Fibroblast of upper back skin (primary cell): ENCODE data around the gene DUSP5.
"Not testable (repeated sequence)": the region's sequence is repeated elsewhere in the genome, so short reads cannot be mapped to it uniquely, and the experiment has no call there.

Experiments
- DNase-seq: peaks from one replicate; pipeline ENCODE4 v3.0.0-alpha.2; 2013

Gene DUSP5, protein sequence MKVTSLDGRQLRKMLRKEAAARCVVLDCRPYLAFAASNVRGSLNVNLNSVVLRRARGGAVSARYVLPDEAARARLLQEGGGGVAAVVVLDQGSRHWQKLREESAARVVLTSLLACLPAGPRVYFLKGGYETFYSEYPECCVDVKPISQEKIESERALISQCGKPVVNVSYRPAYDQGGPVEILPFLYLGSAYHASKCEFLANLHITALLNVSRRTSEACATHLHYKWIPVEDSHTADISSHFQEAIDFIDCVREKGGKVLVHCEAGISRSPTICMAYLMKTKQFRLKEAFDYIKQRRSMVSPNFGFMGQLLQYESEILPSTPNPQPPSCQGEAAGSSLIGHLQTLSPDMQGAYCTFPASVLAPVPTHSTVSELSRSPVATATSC

DNA sequence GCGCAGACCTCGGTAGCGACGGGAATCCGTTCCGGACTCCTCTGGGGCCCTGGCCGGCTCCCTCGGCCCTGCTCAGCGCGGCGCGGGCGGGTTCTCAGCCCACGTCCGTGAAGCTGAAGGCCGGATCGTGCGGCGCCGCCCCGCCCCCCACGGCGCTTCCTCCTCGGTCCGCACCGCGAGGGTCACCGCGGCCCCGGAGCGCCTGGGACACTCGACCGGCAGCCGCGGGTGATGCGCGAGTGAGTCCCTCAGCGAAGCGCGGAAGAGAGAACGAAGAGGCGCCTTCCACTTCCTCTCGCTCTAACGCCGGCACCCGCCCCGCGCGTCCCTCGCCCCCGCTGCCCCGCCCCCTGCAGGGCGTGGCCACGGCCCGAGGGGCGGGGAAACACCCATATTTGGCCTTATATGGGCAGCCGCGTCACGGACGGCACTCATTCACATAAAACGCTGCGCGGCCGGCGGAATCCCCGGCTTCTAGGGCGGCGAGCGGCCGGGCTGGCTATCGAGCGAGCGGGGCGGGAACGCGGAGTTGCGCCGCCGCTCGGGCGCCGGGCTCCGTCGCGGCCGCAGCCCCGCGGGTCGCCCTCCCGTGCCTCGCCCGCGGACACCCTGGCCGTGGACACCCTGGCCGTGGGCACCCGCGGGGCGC lies at the start of gene DUSP5:
Gene DUSP5 (plus strand): TSS at position 470 of the 649 bp plus-strand sequence. CDS start 215 bp downstream, outside the sequence.
- DNase-seq = peak; percentile 96

DNA sequence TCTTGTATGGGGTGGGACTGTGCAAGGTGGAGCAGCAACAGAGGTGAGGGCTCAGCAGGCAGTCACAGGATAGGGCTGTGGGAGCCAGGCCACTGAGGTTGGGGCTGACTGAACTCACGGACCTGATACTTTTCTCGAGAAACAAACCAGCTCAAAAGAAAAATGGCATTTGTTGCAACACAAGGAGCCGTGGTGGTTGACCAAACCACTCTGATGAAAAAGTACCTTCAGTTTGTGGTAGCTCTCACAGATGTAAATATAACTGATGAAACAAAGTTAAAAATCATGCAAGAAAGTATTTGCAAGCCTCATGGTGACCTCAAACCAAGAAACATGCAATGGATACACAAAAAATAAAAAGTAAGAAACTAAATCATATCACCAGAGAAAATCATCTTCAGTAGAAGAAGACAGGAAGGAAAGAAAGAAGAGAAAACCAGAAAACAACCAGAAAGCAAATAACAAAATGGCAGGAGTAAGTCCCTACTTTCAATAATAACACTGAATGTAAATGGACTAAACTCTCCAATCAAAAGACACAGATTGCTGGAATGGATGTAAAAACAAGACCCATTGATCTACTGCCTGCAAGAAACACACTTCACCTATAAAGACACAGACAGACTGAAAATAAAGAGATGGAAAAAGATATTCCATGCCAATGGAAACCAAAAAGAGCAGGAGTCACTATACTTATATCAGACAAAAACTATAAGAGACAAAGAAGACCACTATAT lies 48.9 kb upstream of the DUSP5 start:
- DNase-seq = no peak

DNA sequence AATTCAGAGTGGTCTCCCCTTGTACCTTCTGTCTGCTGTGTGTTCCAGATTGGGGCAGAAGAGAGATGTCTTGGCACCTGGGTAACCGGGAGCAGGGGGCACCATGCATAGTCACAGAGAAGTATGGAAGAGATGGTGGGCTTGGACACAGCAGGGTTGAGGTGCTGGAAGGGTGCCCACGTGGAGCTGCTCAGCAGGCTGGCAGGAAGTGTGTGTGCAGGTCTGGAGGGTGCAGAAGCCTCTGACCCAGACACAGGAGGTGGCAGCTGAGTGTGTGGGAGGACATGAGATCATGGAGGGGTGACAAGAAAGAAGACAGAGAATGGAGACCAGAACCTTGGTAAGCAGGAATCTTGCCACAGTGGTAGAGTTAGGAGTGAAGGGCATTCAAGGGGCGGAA lies 42.3 kb upstream of the DUSP5 start:
- DNase-seq = no peak

DNA sequence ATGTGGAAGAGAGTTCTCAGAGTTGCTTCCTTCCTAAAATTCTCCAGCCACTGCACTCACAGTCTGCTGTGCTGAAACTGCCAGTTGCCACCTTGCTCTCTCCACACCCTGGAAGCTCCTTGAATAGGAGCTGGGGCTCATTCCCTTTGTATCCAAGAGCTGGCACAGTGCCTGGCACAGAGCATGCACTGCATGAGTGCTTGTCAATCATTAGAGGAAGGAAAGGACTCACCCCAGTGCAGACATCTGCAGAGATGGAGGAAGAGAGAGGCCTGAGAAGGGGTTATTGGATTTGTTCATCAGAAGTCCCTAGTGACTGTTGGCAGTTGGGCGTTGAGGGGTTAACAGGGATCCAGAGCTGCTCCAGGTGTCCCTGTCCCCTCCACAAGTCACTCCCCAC lies 41.7 kb upstream of the DUSP5 start:
- no peak for DNase-seq

DNA sequence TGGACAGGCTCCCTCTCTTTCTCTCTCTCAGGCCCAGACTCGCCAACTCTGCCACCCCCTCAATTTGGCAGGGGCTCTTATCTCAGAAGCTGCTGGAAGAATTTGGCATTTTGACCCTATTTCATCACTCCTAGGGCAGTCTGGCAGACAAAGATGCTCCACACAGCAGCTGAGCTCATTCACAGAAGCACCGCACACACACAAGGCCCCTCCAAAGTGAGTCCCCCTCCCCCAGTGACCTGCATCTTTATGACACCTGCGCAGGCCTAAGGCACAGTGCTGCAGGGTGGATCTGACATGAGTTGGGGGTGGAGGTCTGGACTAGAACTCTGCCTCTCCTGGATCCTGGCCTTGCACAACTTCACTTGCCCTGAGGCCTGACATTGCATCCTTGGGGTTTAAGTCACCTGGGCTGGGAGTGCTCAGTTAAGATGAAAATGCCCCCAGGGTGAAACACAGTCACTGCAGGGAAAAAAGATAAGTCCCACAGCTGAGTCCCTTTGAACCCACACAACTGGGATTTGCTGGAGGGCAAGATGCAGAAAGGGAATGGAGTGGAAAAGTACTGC lies 41.1 kb upstream of the DUSP5 start:
- no peak for DNase-seq

DNA sequence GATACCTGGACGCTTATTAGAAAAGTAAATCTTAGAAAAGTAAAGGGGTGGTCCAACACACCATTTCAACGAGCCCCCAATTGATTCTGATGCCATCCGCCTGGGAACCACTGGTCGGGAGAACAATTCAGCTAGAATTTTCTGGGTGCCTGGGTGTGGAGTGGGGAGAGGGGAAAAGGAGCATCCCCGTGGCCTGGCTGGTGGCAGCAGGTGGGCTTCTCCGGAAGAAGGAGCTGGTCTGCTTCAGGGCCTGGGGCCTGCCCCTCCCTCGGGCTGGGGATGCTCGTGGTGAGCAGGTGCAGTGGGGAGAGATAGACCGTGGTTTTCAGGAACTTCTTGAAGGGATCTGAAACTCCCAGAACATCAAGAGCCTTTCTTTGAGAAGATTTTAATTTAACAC lies 39.9 kb upstream of the DUSP5 start:
- DNase-seq = no peak

DNA sequence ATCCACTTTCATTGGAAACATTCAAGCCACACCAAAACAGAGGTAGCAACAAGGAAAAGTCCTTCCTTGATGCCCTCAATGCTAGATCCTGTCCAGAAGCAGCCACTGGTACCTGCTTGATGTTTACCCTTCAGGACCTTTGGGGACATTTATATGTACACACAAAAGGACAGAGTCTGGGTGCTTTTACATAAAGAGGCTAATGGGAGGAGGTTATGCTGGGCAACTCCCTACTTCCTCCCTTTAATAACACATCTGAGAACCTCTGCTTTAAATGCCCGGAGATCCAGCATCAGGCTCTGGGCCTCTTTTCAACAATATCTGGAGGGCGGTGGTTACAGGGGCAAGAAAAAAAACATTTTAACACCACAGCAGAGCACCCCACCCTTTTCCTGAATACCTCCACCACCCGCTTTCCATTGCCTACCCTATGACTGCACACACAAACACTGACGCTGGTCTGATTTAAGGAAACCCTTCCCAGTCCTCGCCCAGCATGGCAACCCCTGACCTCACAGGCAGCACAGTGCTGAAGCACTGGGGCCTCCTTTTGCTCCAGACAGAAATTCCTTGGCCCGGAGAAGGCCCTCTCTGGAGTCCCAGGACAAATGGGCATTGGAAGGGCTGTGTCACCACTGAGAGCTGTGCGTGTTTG lies 39.3 kb upstream of the DUSP5 start:
- DNase-seq = no peak

DNA sequence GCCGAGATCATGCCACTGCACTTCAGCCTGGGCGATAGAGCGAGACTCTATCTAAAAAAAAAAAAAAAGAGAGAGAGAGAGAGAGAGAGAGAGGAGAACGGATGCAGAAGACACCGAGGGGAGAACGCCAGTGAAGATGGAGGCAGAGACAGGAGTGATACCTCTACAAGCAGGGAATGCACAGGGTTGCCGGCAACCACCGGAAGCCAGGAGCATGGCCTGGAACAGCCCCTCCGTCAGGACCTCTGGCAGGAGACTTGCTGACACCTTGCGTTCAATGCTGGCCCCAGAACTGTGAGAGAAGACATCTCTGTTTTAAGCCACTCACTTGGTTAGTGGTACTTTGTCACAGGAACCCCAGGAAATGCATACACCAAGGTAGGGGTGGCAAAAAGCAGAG lies 38.1 kb upstream of the DUSP5 start:
- DNase-seq = no peak

DNA sequence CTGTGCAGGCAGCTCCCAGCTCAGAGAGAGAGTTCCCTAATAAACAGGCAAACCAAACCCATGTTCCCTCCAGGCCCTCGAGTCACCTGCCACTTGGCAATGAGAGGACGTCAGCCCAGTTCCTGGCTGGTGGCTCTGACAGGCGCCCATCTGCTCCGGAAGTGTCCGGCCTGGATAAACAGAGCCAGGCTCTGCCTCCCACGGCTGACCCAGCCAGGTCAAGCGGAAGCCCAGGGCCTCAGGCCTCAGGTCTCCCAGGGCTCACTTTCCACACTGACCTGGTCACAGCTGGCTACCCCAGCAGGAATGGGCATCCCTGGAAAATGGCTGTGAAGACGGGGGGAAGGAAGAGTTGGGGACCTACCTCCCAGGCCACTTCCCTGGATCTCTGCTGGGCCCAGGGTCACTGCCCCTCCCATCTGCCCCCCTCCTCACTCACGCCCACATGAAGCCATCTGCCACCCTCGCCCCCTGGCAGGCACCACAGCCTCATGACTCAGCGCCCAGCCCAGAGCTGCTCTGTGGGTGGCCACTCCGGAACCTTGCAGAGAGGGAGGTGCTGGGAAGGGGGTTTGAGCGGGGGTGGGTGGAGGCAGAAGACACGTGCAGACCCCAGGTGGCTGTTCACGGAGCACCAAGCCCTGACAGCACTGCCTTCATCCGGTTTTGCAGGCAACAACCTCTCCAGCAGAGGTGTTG lies 37.4 kb upstream of the DUSP5 start:
- DNase-seq = no peak

DNA sequence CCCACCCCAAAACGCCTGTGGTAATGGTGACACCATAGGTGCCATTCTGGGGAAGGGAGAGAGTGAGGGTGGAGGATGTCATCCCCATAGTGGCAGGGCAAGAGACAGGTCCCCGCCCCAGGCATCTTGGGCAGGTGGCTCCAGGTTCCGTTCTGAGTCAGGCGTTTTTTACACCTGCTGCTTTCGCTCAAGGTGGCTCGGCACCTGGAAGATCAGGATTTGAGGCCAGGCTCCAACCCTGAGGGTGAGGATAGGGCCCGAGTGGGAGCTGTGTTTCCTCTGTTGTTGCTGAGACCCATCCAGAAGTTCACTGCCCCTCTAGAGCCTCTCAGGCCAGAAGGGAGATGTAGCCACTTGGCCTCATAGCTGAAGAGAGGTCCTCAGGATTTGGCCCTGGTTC lies 36.6 kb upstream of the DUSP5 start:
- no peak for DNase-seq

DNA sequence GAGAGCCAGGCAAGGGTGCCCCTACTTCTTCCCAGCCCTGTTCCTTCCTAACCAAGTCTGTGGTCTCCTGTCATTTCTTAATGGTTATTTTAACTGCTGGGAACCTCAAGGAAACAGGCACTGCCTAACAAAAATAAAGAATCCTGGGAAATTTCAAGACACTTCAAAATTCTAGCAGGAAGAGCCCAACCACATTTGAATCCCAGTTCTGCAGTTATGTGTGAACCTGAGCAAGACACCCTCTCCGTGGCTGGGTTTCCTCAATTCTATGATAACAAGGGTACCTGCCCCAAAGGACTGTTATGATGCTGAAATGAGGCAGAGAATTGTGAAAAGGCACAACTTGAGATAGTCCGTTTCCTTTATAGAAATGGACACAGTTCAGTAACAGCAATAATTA lies 36.2 kb upstream of the DUSP5 start:
- no peak for DNase-seq

DNA sequence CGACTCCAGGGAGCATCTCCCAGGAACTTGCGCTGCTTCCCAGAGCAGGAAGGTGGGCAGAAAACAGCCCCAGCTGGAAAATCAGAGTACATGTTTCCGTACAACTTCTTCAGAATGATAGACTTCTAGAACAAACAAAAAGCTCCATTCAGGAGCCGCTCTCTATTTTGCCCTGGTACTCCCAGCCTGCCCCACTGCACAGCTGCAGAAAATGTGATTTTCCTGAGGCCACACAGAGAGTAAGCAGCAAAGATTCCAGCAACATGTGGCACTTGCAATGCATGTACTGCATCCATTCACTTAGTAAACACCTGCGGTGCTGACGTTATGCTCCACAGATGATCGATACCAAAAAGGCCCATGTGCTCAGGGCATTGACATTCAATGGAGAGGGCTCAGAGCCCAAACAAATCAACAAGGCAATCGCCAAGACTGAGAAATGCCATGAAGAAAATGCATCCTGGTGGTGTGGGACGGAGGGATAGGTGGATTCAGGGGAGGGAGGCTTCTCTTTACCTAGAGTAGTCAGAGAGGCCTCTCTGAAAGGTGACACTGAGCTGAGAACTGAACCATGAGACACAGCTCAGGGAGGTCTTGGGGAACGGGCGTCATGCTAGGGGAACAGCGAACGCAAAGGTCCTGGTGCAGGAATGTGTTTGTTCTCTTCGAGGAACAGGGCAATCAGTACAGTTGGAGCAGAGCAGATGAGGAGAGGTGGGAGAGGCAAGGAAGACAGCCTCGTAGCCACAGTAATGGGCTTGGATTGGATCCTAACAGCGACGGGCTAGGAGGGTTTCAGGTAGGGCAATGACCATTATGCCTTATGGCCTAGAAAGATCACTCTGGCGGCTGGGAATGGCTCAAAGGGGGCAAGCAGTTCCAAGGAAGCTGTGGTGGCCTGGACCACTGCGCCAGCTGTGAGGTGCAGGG lies 35.3 kb upstream of the DUSP5 start:
- DNase-seq = no peak

DNA sequence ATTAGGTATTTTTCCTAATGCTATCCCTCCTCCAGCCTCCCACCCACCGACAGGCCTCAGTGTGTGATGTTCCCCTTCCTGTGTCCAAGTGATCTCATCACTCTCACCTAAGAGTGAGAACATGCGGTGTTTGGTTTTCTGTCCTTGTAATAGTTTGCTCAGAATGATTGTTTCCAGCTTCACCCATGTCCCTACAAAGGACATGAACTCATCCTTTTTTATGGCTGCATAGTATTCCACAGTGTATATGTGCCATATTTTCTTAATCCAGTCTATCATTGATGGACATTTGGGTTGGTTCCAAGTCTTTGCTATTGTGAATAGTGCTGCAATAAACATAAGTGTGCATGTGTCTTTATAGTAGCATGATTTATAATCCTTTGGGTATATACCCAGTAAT lies 29.4 kb upstream of the DUSP5 start:
- DNase-seq = not testable (repeated sequence)

DNA sequence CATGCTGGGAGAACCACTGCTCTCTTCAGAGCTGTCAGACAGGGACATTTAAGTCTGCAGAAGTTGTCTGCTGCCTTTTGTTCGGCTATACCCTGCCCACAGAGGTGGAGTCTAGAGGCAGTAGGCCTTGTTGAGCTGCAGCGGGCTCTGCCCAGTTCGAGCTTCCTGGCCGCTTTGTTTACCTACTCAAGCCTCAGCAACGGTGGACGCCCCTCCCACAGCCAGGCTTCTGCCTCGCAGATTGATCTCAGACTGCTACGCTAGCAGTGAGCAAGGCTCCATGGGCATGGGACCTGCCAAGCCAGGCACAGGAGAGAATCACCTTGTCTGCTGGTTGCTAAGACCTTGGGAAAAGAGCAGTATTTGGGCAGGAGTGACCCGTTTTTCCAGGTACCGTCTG lies 27.2 kb upstream of the DUSP5 start:
- not testable (repeated sequence) for DNase-seq

DNA sequence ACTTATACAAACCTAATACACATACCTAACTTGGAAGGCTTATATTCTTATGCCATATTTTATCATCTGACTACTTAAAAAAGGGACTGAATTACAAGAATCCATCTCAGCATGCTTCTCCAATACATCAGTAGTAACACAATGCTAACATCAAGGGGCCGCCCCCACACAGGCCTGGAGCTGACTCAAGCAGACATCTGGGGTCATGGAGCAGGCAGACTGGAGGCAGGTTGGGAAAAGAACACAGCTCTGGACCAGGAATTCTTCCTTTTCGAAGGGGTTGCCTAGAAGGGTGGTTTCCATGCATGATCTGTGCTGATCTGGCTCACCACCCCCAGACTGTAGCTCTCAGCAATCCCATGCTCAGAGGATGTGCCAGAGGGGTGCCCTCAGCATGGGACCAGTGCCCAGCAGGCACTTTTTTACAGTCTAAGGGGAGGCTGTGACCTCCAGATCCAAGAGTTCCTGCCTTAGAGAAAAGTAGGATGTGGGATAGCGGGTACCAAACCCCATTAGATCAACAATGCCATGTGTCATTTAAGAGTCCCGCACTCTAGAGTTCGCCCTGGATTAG lies 26.1 kb upstream of the DUSP5 start:
- peak; percentile 66 for DNase-seq

DNA sequence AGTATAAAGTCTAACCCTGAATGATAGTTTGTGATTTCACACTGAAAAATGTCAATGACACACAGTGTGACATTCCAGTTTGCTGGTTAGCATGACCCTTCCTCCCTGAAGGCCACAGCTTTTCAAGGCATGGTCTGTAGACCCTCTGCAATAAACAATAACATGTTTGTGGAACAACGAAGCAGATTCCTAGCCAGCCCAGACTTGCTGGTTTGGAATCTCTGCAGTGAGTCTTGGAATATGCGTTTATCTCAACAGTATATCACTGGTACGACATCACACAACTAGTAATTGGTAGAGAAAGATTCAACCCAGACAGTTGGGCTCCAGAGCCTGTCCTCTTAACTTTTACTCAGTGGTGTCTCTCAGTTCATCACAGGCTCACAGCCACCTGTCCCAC lies 23.7 kb upstream of the DUSP5 start:
- DNase-seq = no peak

DNA sequence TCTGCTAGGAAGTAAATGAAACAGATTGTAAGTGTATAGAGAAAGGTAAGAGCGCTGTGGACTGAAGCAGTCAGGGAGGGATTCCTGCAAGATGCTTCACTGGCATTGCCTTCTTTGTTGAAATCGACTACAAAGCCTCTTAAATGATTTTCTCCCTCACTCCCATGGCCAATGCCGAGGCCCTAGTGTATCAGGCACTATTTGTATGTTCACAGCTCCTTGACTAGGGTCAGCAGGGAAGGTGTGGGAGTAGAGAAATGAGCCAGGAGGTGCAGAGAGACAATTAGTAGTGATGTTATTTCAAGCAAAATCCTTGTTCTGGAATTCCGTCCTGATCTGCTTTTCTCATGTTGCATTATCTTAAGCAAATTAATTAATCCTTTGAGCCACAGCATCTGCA lies 22.9 kb upstream of the DUSP5 start:
- DNase-seq = no peak

DNA sequence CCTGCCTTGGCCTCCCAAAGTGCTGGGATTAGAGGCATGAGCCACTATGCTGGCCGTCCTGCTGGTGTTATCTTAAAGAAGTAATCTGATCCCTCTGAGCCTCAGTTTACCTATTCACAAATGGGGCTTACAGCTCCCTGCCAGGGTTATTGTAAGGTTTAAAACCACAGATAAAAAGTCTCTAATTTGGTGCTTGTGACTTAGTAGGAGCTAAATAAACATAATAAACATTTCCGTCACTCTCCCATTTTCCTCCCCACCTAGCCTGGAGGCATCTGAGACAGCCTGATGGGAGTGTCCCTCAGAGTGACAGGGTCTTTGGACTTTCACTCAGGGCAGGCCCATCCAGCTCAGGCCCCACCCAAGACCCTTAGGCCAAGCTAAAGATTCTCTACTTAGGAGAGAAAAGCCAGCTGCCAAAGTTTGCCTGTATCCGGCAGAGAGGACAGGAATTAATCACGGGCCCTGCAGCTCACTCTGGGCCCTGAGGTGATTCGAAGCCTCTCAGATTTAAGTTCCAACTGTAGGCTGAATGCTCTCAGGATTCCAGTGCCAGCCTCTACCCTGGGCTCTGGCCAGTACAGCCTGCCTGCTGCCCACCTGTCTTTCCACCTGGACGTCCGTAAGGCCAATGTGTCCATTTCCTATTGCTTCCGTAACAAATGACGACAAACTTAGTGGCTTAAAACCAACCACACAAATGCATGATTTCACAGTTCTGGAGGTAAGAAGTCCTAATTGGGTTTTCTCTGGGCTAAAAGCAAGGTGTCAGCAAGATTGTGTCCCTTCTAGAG lies 21.8 kb upstream of the DUSP5 start:
- no peak for DNase-seq

DNA sequence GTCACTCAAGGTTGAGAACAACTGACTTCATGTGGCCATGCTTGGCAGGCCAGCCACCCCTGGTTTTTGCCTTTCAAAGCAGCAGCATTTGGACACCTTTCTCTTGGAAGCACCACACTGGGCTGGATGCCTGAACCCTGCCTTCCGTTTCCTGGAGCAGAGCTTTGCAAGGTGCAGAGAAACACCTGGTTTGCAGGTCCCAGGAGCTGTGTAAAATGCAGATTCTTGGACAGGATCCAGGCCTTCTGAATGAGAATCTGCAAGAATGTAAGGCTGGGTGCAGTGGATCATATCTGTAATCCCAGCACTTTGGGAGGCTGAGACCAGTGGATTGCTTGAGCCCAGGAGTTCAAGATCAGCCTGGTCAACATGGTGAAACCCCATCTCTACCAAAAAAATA lies 18.0 kb upstream of the DUSP5 start:
- no peak for DNase-seq

DNA sequence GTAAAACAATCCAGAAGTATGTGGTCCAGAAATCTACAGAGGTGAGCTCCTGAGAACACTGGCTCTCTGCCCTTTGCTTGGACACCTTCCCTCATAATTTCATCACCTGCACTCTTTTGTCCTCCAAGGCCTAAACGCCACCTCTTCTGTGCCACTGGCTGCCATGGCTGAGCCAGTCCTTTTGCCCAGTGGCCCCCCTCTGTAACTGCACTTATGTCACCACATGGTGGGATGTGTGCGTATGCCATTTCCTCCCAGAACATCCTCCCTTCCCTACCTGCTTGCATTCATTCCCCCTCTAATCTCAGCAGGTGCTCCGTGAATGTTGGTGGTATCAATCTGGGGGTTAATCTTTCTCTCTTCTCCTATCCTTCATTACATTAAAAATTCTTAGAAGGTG lies 17.3 kb upstream of the DUSP5 start:
- no peak for DNase-seq
